Measurements from ENCODE around the gene ZHX3. TPM values are rescaled to one million over a fixed set of nuclear protein-coding genes. Genes with fewer than 3 reads are reported as not detected.

Gene ZHX3
- total RNA-seq (2021) (7.5 to 9.6 TPM (median 8.6 TPM) in 3 replicates), Bru-seq, nascent RNA (percentile 44 among the genes with signal in this experiment)
- long read RNA-seq, experiment 1, full-length matches to known transcripts: 3 of 15 reads
- long read RNA-seq, experiment 1, partial matches to known transcripts: 1 of 15 reads
- long read RNA-seq, experiment 1, other reads (novel, unspliced or antisense): 11 of 15 reads
- long read RNA-seq, experiment 2, full-length matches to known transcripts: 1 of 5 reads
- long read RNA-seq, experiment 2, partial matches to known transcripts: 1 of 5 reads
- long read RNA-seq, experiment 2, other reads (novel, unspliced or antisense): 3 of 5 reads
- long read RNA-seq, experiment 3: 0 reads

- Mint-ChIP-seq H3K4me3 (peak within 1 kb of the TSS; percentile 75), H3K9me3 (no peaks in the 10 kb centered on the region), H3K36me3 (no peaks in the 10 kb centered on the region), H3K27me3 (ENCODE audit: low read depth) (peaks cover 24% of the 10 kb centered on the region), H3K27ac (no peak within 1 kb of the TSS; the same call in 1 of the 2 replicates), H3K4me1 (peaks cover 15% of the 10 kb centered on the region)
- ChIA-PET CTCF (interaction anchor here (0.5 to 2.4 kb wide), 6 partner anchors 8 to 182 kb away, joined by 4 to 12 read pairs (median 5); partner anchors contain the start of gene LPIN3), POLR2A (no interaction called here)
- ATAC-seq (peak; percentile 99), DNase-seq (ENCODE audit: low spot score) (peak; percentile 97)
- TF ChIP-seq USF2 (CRISPR knock-in tag; IDR thresholded peaks at IDR 0.05) (no peak), ZNF232 (CRISPR knock-in tag; IDR thresholded peaks at IDR 0.05) (0 out of 2 replicates have a peak, but pooled peaks have one; percentile 24)
Measured at GRCh38 chr20:41317546-41318270, at the start of gene ZHX3. TSS of gene ZHX3 (minus strand) at chr20:41317731. CDS start at chr20:41204916, 112,815 bp downstream.

GRCh38 chr20:41367393-41367695 is 49.8 kb upstream of the ZHX3 start:
- Mint-ChIP-seq H3K4me3 (peak overlapping the region; percentile 75), H3K36me3 (peaks cover 6% of the 10 kb centered on the region), H3K27ac (no peak overlapping the region), H3K9me3 (peaks cover 14% of the 10 kb centered on the region), H3K27me3 (ENCODE audit: low read depth) (peaks cover 55% of the 10 kb centered on the region), H3K4me1 (peaks cover 12% of the 10 kb centered on the region)
- no peak for DNase-seq (ENCODE audit: low spot score)
- TF ChIP-seq ATF3 (CRISPR knock-in tag; conservative IDR thresholded peaks at IDR 0.05) (no peak), KAT7 (CRISPR knock-in tag; IDR thresholded peaks at IDR 0.05; ENCODE audit: borderline replicate concordance) (no peak), ZNF416 (CRISPR knock-in tag; IDR thresholded peaks at IDR 0.05) (no peak), SMAD3 (CRISPR knock-in tag; IDR thresholded peaks at IDR 0.05; ENCODE audit: borderline replicate concordance) (no peak), USF2 (CRISPR knock-in tag; IDR thresholded peaks at IDR 0.05) (no peak), TEAD4 (CRISPR knock-in tag; IDR thresholded peaks at IDR 0.05) (no peak)
- peak; percentile 22 for ATAC-seq
- ChIA-PET CTCF (interaction anchor here (0.9 to 3.1 kb wide), 6 partner anchors 15 to 232 kb away, joined by 3 to 13 read pairs (median 6); partner anchors contain the start of gene LPIN3), POLR2A (no interaction called here)

GRCh38 chr20:41366546-41367392 is 49.2 kb upstream of the ZHX3 start, which contains the start of gene EMILIN3:
TSS of gene EMILIN3 (minus strand) at chr20:41366818. CDS start at chr20:41366634, 184 bp downstream.
- peak within 1 kb of the TSS; percentile 75 for H3K4me3 Mint-ChIP-seq
- DNase-seq (ENCODE audit: low spot score): peak; percentile 62
- peaks cover 10% of the 10 kb centered on the region for H3K9me3 Mint-ChIP-seq
- peaks cover 12% of the 10 kb centered on the region for H3K4me1 Mint-ChIP-seq
- TF ChIP-seq ZNF232 (CRISPR knock-in tag; IDR thresholded peaks at IDR 0.05) (no peak), ZBTB21 (CRISPR knock-in tag; IDR thresholded peaks at IDR 0.05; ENCODE audit: borderline replicate concordance) (no peak), MYBL2 (CRISPR knock-in tag; IDR thresholded peaks at IDR 0.05) (0 out of 2 replicates have a peak, but pooled peaks have one; percentile 61), ETV6 (CRISPR knock-in tag; IDR thresholded peaks at IDR 0.05) (no peak), RORB (CRISPR knock-in tag; IDR thresholded peaks at IDR 0.05) (no peak), HMGXB4 (CRISPR knock-in tag; IDR thresholded peaks at IDR 0.05) (0 out of 2 replicates have a peak, but pooled peaks have one; percentile 17), E2F4 (CRISPR knock-in tag; IDR thresholded peaks at IDR 0.05; ENCODE audit: borderline replicate concordance, low read depth) (no peak), SP1 (CRISPR knock-in tag; conservative IDR thresholded peaks at IDR 0.05) (peak; percentile 52; the same call in 1 of the 2 replicates), ZNF671 (CRISPR knock-in tag; IDR thresholded peaks at IDR 0.05) (no peak), TEAD1 (CRISPR knock-in tag; IDR thresholded peaks at IDR 0.05) (no peak), CREM (CRISPR knock-in tag; IDR thresholded peaks at IDR 0.05) (no peak), NFE2L1 (CRISPR knock-in tag; IDR thresholded peaks at IDR 0.05) (0 out of 2 replicates have a peak, but pooled peaks have one; percentile 17)
- ChIA-PET CTCF (interaction anchor here (0.9 to 3.1 kb wide), 6 partner anchors 15 to 231 kb away, joined by 3 to 13 read pairs (median 6); partner anchors contain the start of gene LPIN3), POLR2A (no interaction called here)
- H3K27me3 Mint-ChIP-seq (ENCODE audit: low read depth): peaks cover 55% of the 10 kb centered on the region
- H3K27ac Mint-ChIP-seq: no peak within 1 kb of the TSS
- H3K36me3 Mint-ChIP-seq: peaks cover 6% of the 10 kb centered on the region
- ATAC-seq: peak; percentile 71

Measured in WTC11 (cell line).